Left lobe of liver (tissue), 2 donors: Measurements from ENCODE around the gene HOMER3. TPM values are rescaled to one million over a fixed set of nuclear protein-coding genes. Genes with fewer than 3 reads are reported as not detected.
A peak's percentile ranks its signal among the peaks of the same experiment; 100 is the strongest.

Experiments used
- ATAC-seq: fragments of 200-7000 bp; cut with Tn5 transposase; one replicate; pipeline ENCODE4 v1.9.1; 2020; ENCODE audit warnings: mild to moderate bottlenecking, moderate library complexity
- DNase-seq: peaks from one replicate; pipeline ENCODE4 v3.0.0-alpha.2; 2020; ENCODE audit warnings: low spot score
- total RNA-seq: library from RNA; stranded (reverse); gene quantifications from one replicate; pipeline ENCODE4 v1.2.1, GENCODE V29; 2021
- donor health status: DM: no; HTN: no; CAD: no; lungs with moderate emphysema.
- donor health status: DM: no; HTN: yes; CAD: no.

The HOMER3 gene
- total RNA-seq = 2.8 TPM

DNA sequence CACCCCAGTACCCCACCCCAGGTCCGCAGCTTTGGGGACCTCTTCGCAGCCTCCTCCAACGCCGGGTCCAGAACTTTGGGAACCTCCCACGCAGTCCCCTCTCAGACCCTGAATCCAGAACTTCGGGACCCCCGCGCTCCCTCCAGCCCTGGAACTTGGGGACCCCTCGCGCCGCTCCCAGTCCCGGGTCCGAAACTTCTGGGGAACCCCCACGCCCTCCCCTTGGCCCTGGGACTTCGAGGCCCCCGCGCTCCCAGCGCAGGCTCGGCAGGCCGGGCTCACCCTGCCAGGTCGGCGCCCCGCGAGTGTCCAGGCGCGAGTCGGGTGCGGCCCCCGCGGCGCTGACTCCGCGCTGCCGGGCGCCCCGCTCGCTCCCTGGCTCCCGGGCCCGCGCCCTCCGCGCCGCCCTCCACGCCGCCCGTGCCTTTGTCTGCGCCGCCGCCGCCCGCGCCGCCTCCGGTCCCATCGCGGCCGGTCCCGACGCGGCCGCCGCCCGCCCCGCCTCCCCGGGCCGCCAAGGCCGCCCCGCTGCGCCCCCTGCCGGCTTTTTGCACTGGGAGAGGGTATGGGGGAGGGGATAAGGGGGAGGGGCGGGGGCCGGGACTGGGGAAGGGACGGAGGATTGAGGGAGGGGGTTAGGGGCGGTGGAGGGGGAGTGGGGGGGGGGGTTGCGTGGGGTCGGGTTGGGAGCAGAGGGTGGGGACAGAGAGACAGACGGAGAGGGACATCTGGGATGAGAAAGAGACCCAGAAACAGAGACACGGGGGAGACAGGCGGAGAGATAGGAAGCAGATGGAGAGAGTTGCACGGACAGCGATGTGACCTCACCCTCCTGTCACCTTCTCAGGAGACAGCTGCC, at the start of gene HOMER3:
Gene HOMER3, minus strand, starts transcription at position 449 of the 859 bp plus-strand sequence. CDS start 2,235 bp downstream, outside the sequence.
- peak; percentile 78 for DNase-seq

DNA sequence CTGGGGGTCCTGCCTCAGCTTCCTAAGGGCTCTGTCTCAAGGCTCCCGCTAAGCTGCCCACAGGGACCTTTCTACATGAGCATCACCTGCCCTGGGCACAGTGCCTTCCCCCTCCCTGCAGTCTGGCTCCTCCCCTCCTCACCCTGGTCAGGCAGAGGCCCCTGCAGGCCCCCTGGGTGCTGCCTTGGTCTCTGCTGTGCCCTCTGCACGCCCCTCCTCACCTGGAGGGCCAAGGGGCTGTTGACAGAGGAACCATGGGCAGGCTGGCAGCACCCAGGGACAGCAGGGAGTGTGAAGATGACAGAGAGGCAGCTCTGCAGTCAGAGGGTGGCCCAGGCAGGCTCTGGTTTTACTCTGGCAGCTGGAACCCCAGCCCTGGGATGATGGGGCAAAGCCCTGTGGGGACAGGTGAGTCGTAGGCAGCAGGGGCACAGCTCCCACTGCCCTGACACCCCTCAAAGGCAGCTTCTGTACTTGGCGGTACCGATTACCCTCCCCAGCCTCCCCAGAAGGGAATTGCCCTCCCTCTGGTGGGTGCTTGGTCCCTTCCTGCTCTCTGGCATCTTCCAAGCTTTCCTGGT, 49.2 kb upstream of the HOMER3 start:
- DNase-seq (no peak), ATAC-seq (peak; percentile 22)

More for the DNA sequence above, at the start of gene HOMER3:
- peak; percentile 95 for ATAC-seq

DNA sequence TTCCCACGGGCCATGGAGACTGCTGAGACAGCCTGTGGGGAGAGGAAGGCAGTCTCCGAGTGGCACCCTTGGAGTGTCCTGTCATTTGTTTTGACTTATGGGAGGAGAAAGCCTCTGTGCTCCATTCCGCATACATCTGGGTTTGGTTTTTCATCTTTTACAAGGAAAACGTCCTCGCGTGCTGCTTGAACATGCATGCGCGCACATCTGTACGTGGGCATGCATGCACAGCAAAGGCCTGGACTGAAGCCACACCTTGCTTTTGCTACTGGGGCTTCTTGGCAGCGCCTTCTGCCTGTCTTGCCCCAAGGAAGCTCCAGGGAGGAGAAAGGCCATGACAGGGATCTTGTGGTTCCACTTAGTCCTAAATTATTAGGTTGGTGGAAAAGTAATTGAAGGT, 48.3 kb upstream of the HOMER3 start:
- DNase-seq (no peak), ATAC-seq (no peak)

DNA sequence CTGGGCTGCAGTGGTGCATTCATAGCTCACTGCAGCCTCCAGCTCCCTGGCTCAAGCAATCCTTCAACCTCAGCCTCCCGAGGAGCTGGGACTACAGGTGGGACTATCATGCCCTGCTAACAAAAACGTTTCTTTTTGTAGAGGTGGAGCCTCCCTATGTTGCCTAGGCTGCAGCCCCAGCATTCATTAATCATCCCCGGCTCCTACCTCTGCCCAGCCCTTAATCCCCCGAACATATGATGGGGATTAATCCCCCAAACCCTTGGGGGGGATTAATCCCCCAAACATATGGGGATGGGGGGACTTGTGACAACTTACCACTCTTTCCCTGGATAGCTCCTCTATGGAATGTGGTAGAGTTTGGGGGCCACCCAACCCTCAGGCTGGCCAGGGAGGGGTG, 46.4 kb upstream of the HOMER3 start:
- ATAC-seq = no peak
- DNase-seq = no peak

DNA sequence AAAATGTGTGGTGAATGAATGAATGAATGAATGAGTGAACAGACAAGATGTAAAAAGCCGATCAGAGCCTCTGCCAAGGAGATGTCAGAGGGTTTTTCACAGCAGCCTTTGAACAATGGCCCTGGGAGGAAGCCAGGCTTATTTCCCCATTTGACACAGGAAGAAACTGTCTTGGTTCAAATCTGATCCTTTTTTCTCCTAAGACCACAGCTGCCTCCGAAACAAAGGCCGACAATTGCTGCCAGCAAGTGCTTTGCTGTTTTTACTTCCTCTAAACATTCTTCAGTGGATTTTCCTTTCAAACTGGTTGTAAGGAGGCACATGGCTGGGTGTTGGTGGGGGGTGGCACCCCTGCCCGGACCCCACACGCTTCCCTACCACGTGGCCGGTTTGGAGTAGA, 44.2 kb upstream of the HOMER3 start:
- ATAC-seq (peak; percentile 15), DNase-seq (no peak)

DNA sequence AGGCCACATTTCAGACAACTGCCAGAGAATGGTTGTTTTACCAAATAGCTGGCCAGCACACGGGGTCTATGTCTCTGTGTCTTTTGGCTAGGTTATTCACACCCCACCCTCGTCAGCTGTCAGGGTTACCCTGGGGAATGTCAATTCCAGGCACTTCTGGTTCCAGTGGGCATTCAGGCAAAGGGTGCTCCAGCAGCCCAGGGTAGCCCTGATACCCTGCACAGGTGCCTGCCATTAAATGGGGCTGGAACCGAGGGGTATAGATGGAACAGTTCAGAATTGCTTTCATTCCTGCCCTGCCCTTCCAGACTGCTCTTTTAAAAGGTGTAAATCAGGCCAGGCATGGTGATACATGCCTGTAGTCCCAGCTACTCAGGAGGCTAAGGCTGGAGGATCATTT, 43.2 kb upstream of the HOMER3 start:
- ATAC-seq = no peak
- DNase-seq = no peak

DNA sequence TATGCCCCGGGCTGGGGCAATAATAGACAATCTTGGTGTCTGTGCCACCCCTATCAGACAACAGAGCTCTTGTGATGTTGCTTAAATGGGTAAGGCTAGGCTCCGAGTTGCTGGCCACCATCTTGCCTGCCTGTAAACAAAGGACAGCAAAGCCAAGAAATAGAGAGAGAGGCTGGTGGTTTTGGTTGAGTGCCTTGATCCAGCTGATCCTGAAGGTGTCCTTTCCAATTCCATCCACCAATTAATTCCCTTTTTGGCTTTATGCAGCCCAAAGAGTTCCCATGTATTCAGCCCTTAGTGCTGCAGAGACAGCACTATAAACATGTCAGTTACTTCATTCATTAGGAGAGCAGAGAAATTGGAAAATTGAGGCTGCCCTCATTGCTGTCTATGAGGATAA, 41.7 kb upstream of the HOMER3 start:
- no peak for DNase-seq
- no peak for ATAC-seq

DNA sequence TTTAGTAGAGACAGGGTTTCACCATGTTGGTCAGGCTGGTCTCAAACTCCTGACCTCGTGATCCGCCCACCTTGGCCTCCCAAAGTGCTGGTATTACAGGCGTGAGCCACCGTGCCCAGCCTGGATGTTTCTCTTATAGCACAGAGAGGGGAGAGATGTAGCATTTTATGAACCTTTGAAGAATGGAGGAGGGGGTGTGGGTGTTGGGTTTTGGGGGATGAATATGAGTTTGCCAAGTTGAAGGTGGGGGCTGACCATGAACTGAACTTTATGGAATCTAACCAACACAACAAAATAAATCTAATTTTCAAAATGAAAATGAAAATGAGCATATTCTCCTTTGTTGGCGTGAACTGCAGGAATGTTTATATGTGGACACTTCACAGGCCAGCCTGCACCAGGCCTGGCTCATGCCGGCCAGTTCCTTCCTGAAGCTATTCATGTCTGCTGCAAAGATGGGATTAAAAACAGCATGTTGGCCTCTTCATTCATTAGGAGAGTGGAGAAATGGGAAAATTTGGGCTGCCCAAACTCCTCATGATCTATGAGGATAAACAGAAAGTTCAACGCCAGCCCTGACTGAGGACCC, 39.5 kb upstream of the HOMER3 start:
- no peak for DNase-seq
- ATAC-seq = no peak

DNA sequence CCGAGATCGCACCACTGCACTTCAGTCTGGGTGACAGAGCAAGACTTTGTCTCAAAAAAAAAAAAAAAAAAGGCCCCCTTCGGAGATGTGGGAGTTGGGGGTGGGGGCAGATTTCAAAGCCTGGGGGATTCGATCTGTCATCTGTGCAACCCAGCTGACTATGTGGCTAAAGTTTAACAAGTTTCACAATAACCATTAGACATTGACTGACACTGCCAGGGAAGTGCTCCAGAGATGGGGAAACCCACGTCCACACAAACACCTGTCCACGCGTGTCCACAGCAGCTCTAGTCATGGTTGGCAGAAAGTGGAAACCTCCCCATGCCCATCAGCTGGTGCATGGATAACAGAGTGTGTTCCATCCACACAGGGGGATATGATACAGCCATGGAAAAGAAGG, 37.6 kb upstream of the HOMER3 start:
- DNase-seq (no peak), ATAC-seq (peak; percentile 53)

DNA sequence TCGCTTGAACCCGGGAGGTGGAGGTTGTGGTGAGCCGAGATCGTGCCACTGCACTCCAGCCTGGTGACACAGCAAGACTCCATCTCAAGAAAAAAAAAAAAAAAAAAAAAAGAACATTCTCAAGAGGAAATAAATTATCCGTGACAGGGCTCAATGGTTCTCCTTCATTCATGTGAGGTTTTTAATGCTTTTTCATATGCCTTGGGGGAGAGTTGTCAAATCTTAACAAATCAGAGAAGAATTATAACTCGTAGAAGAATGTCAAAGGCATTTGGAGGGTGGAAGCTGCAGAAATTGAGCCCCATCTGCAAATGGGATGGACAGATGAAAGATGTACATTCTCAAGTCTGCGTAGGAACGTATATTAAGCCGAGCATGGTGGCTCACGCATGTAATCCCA, 34.9 kb upstream of the HOMER3 start:
- no peak for DNase-seq
- no peak for ATAC-seq

DNA sequence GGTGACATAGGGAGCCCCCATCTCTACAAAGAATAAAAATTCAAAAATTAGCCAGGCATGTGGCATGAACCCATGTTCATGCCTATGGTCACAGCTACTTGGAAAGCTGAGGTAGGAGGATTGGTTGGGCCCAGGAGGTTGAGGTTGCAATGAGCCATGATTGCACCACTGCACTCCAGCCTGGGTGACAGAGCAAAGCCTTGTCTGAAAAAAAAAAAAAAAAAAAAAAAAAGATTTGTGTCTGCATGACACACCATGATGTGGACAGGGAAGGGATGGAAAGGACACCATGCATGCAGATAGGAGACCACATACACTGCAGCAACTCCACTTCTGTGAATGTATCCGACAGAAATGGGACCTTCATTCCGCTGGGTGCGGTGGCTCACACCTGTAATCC, 34.0 kb upstream of the HOMER3 start:
- ATAC-seq (no peak), DNase-seq (no peak)

DNA sequence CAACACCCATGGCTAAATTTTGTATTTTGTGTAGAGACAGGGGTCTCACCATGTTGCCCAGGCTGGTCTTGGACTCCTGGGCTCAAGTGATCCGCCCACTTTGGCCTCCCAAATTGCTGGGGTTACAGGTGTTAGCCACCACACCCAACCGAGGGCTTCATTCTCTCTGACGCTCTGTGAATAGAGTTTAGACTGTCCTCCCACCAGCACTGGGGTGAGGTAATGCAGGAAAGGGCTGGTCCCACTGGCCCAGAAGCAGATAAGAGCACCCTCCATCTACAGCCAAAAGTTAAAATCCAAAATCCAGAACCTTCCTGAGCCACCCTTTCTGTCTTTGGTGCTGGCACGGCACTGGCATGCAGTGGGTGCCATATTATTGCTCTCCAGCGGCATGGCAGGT, 31.8 kb upstream of the HOMER3 start:
- DNase-seq = no peak
- no peak for ATAC-seq

DNA sequence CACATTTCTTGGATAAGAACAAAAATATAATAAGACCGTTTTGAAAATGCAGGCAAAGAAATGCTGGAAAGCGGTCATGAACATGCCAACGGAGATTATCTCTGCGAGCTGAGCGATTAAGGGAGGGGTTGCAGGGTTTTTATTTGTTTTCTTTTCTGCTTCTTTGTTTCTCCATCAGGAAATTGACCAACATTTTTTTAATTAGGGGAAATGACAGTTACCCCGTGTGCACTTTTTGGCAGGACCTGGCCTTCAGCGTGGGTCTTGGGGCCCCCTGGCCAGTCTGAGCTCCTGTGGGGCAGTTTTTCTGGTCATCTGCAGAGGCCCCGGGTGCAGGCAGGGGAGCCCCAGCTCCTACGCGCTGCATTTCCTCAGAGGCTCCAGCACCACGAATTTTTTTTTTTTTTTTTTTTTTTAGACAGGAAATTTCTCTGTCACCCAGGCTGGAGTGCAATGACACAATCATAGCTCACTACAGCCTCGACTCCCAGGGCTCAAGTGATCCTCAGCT, 31.3 kb upstream of the HOMER3 start:
- ATAC-seq (peak; percentile 40), DNase-seq (no peak)

DNA sequence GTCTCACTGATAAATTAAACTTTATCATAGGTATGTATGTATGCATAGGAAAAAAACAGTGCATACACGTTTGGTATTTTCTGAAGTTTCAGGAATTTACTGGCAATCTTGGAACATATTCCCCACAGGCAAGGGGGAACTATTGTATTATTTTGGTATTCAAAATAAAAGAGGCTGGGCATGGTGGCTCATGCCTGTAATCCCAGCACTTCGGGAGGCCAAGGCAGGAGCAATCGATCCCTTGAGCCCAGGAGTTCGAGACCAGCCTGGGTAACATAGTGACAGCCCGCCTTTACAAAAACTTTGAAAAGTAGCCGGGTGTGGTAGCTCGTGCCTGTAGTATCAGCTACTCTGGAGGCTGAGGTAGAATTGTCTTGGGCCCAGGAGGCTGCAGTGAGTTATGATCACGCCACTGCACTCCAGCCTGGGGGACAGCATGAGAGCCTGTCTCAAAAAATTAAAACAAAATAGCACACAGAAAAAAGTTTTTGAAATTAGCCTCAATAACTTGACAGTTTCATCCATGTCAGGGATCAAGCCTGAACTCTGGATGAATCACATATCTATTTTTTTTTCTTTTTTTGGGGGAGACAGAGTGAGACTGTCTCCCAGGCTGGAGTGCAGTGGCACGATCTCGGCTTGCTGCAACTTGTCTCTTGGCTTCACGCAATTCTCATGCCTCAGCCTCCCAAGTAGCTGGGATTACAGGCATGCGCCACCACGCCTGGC, 29.1 kb upstream of the HOMER3 start:
- DNase-seq = no peak
- no peak for ATAC-seq

DNA sequence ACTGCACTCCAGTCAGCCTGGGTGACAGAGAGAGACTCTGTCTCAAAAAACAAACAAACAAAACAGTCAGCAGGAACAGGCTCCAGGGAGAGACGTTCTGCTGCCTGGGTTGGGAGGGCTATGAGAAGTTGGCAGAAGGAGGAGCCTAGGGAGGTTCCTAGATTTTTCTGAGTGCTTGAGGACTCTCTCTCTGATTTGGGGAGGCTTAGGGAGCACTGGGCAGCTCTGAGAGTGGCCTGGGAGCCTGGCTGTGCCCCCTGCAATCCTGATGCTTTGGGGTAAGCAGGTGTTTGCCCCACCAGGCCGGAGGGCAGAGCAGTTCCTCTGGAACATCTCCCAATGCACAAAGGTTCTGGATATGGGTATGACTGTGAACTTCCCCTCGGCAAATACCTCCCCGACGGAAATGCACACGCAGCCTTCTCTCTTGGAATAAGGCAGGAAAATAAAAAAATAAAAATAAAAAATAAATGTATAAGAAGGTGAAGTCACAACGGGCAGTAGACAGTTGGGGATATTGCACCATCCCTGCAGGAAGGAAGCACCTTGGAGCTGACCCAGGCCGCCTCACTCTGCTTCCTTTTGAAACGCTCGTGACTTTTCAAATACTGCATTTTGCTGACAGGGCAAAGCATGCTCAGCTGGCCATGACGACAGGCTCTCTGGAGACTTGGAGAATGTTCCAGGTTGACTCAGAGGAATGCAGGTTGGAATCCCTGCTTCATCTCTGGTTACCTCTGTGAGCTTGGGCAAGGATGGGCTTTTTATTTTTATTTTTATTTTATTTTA, 26.5 kb upstream of the HOMER3 start:
- DNase-seq = peak; percentile 74
- peak; percentile 72 for ATAC-seq

DNA sequence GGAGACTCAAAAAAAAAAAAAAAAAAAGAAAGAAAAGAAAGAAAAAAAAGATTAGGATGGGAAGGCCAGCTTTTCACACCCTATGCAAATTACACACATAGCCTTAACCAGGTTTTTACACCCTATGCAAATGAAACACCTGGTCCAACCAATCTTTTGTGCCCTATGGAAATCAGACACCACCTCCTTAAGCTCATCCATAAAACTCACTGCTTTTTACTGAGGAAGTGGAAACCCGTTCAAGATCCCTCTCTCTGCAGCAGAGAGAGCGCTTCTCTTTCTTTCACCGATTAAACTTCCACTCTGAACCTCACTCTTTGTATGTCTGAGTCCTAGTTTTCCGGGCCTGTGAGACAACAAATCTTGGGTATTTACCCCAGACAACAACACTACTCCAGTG, 25.3 kb upstream of the HOMER3 start:
- ATAC-seq = no peak
- DNase-seq = no peak

DNA sequence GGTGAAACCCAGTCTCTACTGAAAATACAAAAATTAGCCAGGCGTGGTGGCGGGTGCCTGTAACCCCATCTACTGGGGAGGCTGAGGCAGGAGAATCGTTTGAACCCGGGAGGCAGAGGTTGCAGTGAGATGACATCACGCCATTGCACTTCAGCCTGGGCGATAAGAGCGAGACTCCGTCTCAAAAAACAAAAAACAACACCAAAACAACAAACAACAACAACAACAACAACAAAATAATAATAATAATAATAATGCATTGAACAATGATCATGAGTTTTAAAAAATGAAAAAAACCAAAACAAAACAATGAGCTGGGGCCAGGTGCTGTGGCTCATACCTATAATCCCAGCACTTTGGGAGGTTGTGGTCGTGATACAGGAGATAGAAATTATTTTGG, 23.1 kb upstream of the HOMER3 start:
- DNase-seq (no peak), ATAC-seq (no peak)

DNA sequence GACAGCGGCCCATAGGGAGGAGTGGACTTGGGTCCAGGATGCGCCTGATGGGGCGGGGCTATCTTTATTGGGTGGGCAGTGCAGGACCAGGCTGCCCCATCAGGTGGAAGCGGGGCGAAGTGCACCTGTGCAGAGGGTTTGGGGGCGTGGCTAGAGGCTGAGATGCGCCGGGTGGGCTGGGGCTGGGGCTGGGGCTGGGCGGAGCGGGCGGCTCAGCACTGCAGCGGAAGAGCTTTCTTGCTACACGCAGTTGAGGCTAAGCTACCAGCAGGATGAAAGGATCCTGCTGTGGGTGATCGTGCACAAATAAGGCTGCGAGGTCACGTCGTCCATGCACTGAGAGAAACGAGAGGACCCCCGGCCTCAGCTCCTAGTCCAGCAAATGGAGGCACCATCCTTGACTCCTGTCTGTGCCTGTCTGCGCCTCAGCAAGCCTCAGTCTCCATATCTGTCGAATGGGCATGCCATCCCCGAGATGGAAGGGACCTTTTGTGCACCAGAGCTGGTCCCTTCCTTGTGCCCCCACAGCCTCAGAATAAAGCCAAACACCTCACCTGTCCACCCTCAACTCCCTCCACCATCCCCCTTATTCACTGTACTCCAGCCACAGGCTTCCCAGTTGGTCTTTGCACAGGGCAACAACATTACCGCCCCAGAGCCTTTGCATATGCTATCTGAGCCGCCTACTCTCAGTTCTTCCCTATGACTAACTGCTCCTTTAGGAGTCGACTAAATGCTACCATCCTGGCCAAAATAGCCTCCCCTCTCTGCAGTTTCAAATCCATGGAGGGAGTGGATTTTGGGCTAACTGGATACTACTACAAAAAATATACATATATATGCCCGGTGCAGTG, 21.0 kb upstream of the HOMER3 start:
- DNase-seq (no peak), ATAC-seq (no peak)

DNA sequence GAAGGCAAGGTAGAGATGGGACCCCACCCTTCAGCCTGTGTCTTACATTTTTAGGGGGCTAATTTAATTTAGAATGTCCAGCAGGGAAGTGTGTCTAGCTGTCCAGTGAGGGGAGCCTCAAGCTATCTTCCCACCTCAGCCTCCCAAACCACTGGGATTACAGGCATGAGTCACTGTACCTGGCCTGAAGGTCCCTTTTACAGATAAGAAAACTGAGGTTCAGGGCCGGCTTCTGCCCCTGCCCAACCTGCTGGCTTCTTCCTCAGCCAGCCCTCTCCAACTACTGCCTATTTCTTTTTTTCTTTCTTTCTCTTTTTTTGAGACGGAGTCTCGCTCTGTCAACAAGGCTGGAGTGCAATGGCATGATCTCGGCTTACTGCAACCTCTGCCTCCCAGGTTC, 19.4 kb upstream of the HOMER3 start:
- DNase-seq = no peak

DNA sequence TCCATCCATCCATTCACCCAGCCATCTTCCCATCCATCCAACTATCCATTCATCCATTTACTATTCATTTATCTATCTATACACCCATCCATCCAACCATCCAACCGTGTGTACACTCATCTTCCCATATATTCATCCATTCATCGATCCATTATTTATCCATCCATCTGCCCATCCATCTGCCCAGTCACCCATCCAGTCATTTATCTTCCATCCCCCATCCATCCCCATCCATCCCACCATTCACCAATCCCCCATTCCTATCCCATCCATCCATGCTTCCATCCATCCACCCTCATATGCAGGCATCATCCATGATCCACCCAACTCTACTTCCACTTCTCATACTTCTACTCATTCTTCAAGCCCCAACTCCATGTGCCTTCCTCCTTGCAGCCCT, 14.0 kb upstream of the HOMER3 start:
- no peak for ATAC-seq

More for the DNA sequence above, 19.4 kb upstream of the HOMER3 start:
- no peak for ATAC-seq

More for the DNA sequence above, 14.0 kb upstream of the HOMER3 start:
- DNase-seq = no peak
